GM21825 (cell line): ENCODE results near the gene ITPR1.

Experiments
- ATAC-seq: cut with Tn5 transposase; IDR thresholded peaks from one replicate; pipeline ENCODE4 v1.9.1; 2021; ENCODE audit warnings: mild to moderate bottlenecking, moderate library complexity; ENCODE audit not compliant: unreplicated experiment

The ITPR1 gene

GRCh38 chr3:4629095-4630007 is 136.2 kb downstream of the ITPR1 start:
- ATAC-seq = no peak

GRCh38 chr3:4633078-4634004 is 140.2 kb downstream of the ITPR1 start:
- ATAC-seq = no peak

DNA sequence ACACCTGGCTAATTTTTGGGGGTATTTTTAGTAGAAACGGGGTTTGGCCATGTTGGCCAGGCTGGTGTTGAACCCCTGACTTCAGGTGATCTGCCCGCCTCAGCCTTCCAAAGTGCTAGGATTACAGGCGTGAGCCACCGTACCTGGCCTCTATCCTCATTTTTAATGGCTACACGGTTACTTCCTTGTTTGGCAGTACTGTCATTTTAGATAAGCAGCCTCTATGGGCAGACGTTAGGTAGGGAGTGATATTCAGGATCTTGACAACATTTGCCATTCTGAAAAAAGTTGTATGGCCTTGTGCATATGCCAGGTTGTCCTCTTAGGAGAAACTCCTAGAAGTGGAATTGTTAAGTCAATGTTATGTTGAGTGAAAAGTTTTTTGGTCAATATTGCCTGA is 141.7 kb downstream of the ITPR1 start:
- ATAC-seq = no peak

- ATAC-seq = no peak
Observed at GRCh38 chr3:4637265-4637664, 144.1 kb downstream of the ITPR1 start.

- ATAC-seq = no peak
Observed at GRCh38 chr3:4641863-4642563, 148.9 kb downstream of the ITPR1 start.

DNA sequence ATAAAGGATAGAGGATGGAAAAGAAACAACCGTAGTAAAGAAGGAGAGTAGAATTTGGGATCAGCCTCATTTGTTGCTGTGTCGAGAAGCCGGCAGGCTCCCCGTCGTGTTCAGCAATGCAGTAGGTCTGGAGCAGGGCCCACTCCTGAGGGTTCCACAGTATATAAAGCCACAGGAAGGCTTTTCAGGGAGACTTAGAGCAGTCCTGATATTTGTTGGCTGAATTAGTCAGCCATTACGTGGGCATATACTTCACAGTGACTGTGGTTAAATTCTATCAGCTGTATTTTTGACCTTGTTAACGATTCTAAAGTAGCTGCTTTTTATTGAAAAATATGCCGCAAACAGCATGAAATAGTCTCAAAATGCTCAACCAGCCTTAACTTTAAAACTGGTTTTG is 149.5 kb downstream of the ITPR1 start:
- ATAC-seq = no peak

- ATAC-seq = no peak
Observed at GRCh38 chr3:4643904-4644547, 150.9 kb downstream of the ITPR1 start.

- ATAC-seq = no peak
Observed at GRCh38 chr3:4644951-4645350, 151.8 kb downstream of the ITPR1 start.

DNA sequence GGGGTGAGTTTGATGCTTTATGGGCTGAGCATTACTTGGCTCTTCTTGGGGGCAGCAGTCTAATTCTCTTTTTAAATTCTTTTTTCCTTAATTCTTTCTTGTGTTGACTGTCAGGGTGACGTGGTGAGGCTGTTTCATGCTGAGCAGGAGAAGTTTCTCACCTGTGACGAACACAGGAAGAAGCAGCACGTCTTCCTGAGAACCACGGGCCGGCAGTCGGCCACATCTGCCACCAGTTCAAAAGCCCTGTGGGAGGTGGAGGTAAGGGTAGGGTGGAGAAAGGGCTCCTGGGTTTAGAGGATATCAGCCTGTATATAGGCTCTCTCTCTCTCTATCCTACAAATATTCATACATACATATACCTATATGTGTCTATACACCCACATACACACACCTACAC is 152.3 kb downstream of the ITPR1 start:
- no peak for ATAC-seq

DNA sequence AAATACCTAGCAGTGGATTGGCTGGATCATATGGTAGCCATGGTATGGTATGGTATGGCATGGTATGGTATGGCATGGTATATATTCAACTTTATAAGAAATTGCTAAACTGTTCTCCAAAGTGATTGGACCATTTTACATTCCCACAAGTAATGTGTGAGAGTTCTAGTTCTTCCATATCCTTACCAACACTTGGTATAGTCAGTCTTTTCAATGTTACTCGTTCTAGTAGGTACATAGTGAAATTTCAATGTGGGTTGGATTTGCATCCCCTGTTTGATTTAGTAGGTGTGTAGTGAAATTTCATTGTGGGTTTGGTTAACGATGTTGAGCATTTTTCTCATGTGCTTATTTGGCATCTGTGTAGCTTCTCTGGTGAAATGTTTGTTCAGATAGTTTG is 154.3 kb downstream of the ITPR1 start:
- no peak for ATAC-seq

DNA sequence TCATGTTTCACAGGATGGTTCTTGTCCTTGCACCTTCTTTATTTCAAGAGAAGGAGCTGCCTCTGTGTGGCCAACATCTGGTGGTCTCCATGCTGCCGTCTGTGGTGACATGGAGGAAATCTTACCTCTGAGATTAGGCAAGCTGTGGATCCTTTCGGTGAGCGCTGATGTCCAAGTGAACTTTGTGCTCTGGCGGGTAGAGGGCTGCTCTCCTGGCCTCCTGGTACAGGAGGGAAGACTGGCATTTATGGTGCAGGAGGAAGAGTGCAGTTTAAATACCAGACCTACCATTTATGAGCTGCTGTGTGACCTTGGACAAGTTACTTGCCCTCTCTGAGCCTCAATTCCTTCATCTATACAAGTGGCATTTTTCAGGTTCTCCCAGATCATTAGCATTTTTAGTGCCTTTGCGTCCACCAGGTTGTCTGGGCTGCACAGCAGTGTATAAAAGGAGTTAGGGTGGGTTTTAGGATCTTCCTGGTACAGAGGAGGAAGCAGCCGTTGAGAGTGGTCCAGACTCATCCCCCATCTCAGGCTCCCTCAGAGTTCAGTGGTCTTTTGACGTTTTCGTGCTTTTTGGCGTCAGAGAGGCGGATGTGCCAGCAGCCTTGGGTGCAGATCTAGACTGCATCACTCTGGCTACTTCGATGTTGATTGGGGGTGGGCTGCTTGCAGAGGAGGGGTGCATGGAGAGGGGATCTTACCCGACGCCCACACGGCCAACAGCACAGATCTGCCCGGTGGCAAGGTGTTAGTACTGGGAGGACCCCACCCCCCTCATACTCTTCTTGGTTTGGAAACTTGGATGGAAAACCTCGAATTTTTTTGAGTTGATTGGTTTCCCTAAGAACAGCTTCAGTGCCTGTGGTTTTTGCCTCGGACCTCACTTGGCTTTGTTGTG is 162.2 kb downstream of the ITPR1 start:
- ATAC-seq = no peak

DNA sequence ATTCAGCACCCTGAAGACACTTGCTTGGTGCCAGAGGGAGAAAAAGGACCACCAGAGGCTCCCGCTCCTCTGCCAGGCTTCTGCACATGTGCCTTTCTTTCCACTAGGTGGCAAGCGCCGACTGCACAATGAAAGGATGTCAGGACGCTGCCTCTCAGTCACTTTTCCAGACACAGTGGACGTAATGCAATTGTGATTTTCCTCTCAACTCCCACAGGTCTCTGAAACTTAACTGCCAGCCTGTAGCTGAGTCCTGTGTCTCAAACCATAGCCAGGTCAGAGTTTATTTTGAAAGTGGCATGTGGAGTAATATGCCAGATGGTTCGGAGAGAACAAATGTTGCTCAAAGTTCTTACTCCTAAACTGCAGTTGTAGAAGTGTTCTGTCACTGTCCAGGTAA is 162.9 kb downstream of the ITPR1 start:
- ATAC-seq = no peak

DNA sequence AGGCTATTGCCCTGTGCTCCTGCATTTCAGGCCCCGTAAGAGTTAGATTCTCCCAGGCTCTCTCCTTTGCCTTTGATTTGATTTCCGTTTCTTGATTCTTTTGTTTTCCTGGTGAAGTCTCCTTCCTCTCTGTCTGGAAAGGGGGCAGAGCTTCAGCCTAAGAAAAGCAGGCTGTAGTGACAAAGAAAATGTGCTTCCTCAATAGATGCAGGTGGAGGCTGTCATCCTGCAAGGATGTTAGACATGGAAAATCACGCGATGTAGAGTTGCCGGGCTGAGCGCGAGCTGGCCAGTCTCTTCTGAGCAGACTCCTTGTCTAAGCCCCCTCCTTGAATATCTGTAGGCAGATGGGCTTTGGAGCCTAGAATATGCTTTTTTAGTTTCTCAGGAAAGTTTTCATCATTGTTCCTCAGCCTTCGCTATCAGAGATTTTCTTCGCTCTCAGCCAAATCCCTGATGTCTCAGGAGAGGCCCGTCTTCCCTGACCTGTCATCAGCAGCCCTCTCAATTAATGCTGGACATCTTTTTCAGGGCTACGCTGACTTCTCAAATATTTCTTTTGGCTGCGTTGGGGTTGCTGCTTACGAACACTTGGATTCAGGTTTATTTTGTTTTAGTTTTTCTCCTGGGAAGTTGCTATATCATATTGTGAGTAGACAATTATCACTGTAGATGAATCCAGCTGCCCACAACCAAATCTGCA is 163.6 kb downstream of the ITPR1 start:
- ATAC-seq = no peak

- no peak for ATAC-seq
Observed at GRCh38 chr3:4660936-4661335, 167.8 kb downstream of the ITPR1 start.

GRCh38 chr3:4664412-4664811 is 171.3 kb downstream of the ITPR1 start:
- ATAC-seq = no peak

DNA sequence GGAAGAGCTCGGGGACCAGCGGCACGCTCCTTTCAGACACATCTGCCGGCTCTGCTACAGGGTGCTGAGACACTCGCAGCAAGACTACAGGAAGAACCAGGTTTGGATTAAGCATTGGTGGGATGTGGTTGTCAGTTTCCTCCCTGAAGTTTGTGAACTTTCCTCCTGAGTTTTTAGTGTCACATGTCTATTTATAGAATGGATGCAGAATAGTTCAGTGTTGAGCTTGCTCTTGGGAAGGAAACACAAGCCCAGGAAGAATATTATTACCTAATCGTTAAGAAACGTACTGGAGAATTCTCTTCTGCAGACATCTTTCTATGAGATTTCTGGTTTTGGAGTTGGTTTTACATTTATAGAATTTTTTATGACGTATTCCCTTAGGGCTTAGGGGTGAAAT is 172.0 kb downstream of the ITPR1 start:
- ATAC-seq = no peak

- no peak for ATAC-seq
Observed at GRCh38 chr3:4666071-4666470, 172.9 kb downstream of the ITPR1 start.

- no peak for ATAC-seq
Observed at GRCh38 chr3:4670352-4670751, 177.2 kb downstream of the ITPR1 start.

GRCh38 chr3:4672725-4673275 is 179.7 kb downstream of the ITPR1 start:
- no peak for ATAC-seq
